NCI-H446 (cell line): ENCODE measurements around the gene MPO.

Source experiments
- DNase-seq, 2 experiments: peaks; one replicate each; lab custom pipeline; 2025; lab: John Stamatoyannopoulos, UW

The MPO gene

DNA sequence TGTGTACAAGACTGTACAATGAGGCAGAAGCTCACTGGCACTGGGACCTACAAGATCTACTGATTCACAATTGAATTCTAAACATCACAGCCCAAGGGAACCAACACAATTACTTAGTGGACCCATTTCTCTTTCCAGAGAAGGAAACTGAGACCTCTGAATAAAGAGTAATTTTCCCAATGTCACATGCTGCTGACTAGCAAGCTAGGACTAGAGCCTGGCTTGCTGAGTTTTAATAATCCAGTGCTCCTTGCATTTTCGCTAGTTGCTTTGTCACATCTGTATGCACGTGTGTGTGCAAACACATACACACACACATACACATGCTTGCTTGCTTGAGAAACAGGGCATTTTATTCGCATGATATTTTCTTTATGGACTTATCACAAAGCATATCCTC, 46.2 kb downstream of the MPO start:
- DNase-seq = no peak

DNA sequence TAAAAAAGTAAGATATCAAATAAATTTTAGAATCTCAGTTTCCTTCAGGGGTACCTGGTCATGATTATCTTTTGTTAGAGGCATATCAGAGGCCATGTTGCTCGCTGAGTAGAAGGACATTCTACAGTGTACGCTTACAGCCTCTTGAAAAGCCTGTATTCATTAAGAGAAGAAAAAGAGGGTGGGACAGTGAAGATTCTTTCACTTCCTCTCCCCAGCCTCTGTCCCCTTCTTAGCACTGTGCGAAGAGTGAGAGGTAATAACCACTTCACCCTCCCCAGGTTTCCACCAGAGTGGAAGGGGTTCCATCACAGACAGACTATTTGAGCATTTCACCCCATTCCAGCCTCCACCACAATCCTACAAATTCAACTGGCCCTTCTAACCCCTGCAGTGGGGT, 47.2 kb downstream of the MPO start:
- DNase-seq = no peak

DNA sequence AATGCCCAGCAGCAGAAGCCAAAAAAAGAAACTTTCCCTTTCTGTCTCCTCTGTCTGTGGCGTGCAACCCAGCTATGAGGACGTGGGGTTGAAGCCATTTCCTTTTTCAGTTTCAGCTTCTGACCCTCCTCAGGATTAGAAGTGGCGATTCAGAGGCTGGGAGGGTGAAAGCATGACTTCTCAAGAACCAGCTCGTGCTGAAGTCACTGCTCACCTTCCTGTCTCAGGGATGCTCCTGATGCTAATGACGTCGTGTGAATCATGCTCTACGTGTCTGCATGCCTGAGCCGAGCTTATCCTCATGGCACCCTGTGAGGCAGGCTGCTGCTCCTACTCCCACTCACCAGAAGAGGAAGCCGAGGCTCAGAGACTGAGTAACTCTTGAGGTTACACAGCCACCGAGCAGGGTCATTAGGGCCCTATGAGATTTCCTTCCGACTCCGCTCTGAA, 48.0 kb downstream of the MPO start:
- DNase-seq = no peak

DNA sequence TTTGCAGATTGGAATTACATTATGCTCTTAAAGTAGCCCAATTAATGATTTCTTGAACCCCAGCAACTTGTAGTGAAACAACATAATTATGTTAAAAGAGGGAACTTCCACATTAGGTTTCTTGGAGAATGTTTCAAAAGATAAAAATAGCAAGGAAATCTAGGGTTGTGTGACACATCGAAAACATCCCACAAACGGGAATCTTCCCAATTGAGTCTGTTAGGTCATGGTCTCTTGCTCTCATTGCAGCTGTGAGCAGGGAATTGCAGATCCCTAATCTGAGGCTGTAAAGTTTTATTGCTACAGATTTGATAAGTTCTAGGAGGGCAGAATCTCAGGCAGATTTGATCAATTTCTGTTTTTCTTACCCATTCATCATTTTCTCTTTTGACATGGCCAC, 49.1 kb downstream of the MPO start:
- DNase-seq = no peak

DNA sequence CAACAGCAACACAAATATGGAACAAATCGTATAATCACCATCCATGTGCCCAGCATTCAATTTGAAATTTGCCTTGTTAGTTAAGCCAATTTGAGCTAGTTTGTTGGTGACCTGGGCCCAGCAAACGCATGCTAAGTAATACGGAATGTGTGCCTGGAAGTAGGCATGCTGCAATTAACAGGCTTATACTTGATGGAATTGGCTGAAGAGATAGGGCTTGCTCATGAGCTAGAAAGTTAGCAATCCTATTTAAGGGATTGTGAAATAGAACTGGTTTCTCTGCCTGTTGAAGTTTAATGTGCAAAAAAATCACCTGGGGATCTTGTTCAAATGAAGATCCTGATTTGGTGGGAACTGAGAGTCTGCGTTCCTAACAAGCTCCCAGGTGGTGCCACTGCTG, 50.9 kb downstream of the MPO start:
- no peak for DNase-seq

DNA sequence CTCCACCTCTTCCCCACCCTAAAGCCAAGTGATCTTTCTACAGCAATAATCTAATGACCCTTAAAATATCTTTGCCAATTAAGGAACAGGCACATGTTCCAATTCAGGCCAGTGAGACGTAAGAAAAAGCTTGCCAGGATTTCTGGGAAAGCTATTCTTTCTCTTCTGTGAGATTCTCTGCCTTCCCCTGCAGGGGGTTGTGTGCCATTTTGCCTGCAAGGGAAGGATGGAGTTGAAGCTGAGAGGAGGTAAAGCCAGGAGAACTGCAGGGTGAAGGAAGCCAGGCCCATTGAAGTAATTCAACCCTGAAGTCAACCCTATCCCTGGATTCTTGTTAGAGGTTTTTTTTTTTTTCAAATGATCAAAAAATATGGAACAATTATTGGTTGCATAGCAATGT, 51.4 kb downstream of the MPO start:
- no peak for DNase-seq

DNA sequence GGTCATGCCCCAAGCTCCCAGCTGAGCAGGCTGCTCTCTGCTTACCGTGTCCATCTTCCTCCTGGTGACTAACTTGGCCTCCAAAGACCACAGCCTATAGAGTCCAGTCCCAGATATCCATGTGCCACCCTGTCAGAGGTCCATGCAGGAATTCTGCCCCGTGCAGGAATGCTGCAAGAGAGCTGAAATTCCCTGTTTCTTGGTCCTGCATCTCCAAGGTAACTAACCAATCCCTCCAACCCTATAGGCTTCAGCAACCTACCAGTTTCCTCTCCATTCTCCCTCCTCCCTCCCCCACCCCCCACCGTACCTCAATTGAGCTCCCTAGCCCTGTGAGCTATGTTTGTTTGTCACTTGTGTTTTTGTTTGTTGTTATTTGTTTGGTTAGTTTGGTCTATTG, 52.1 kb downstream of the MPO start:
- no peak for DNase-seq

DNA sequence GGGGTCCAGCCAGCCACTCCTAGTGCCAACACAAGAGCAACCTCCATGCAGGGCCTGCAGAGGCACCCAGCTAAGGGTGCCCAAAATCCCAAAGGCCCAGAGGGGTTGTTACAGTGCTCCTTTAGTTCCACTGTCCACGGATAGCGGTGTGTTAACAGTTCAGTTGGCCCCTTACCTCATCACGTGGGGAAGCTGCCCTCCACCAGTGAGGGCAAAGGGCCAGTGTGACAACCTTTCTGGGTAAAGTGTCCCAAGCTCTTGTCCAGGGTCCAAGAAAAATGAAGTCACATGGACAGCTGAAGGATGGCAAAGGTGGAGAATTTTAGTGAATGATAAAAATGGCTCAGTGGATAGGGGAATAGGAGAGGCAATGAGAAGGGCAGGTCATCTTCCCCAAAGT, 53.0 kb downstream of the MPO start:
- DNase-seq = no peak

DNA sequence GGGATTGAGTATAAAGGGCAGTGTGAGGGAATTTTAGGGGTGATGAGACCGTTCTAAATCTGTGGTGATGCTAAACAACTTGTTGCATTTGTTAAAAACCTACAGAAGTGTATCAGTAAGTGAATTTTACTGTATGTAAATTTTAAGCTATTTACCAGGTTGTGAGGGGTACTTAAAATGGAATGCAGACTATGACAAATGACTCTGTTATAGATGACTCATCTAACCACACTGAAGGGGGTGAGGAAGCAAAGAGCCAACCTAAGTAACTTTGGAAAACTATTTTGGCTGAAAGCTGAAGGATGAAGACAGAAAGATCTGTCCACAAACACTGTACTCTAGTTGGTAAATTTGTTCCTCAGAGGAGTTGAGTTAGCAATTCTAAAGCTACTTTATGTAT, 56.4 kb downstream of the MPO start:
- DNase-seq = no peak
